Measurements from ENCODE around the gene TIMM22.

The TIMM22 gene

GRCh38 chr17:980406-981291 lies 16.3 kb upstream of the TIMM22 start (continued):
- TF ChIP-seq ZNF704 (tag by site-specific recombination; IDR thresholded peaks at IDR 0.05) (no peak), ZNF18 (tag by site-specific recombination; IDR thresholded peaks at IDR 0.05) (no peak), PRDM1 (tag by site-specific recombination; IDR thresholded peaks at IDR 0.05) (peak; percentile 82), KLF1 (tag by site-specific recombination; IDR thresholded peaks at IDR 0.05) (0 out of 2 replicates have a peak, but pooled peaks have one; percentile 12), ZNF677 (tag by site-specific recombination; IDR thresholded peaks at IDR 0.05) (no peak), ZNF221 (tag by site-specific recombination; IDR thresholded peaks at IDR 0.05; ENCODE audit: borderline replicate concordance) (no peak), OSR2 (tag by site-specific recombination; IDR thresholded peaks at IDR 0.05) (no peak), ZNF580 (tag by site-specific recombination; IDR thresholded peaks at IDR 0.05) (0 out of 2 replicates have a peak, but pooled peaks have one; percentile 48), ZNF350 (tag by site-specific recombination; IDR thresholded peaks at IDR 0.05) (no peak), ZBTB49 (tag by site-specific recombination; IDR thresholded peaks at IDR 0.05; ENCODE audit: low read depth) (no peak), HOXD13 (CRISPR knock-in tag; IDR thresholded peaks at IDR 0.05; ENCODE audit: borderline replicate concordance) (no peak), ZFP37 (tag by site-specific recombination; IDR thresholded peaks at IDR 0.05) (no peak), ZSCAN16 (tag by site-specific recombination; IDR thresholded peaks at IDR 0.05) (no peak), ZNF112 (tag by site-specific recombination; IDR thresholded peaks at IDR 0.05) (no peak), IKZF3 (tag by site-specific recombination; IDR thresholded peaks at IDR 0.05) (no peak), ZNF223 (tag by site-specific recombination; IDR thresholded peaks at IDR 0.05) (no peak), ZFP41 (tag by site-specific recombination; IDR thresholded peaks at IDR 0.05; ENCODE audit: borderline replicate concordance) (no peak), ZFHX2 (tag by site-specific recombination; conservative IDR thresholded peaks at IDR 0.05) (no peak), ZNF558 (tag by site-specific recombination; IDR thresholded peaks at IDR 0.05) (no peak), ZNF416 (tag by site-specific recombination; IDR thresholded peaks at IDR 0.05) (no peak), ZBTB6 (tag by site-specific recombination; IDR thresholded peaks at IDR 0.05) (no peak), ZNF2 (tag by site-specific recombination; IDR thresholded peaks at IDR 0.05) (0 out of 2 replicates have a peak, but pooled peaks have one; percentile 44), ZNF776 (tag by site-specific recombination; IDR thresholded peaks at IDR 0.05; ENCODE audit: borderline replicate concordance) (no peak), ZNF600 (tag by site-specific recombination; IDR thresholded peaks at IDR 0.05) (peak; percentile 91), ZNF830 (tag by site-specific recombination; IDR thresholded peaks at IDR 0.05; ENCODE audit: low read depth) (no peak), ZNF362 (tag by site-specific recombination; IDR thresholded peaks at IDR 0.05) (peak; percentile 79; the same call in 1 of the 2 replicates), ZNF423 (tag by site-specific recombination; IDR thresholded peaks at IDR 0.05) (no peak), ZEB2 (tag by site-specific recombination; IDR thresholded peaks at IDR 0.05) (no peak; the same call in 1 of the 2 replicates), ZNF19 (tag by site-specific recombination; IDR thresholded peaks at IDR 0.05; ENCODE audit: low read depth) (no peak), PBX3 (CRISPR knock-in tag; IDR thresholded peaks at IDR 0.05) (no peak), ZNF121 (tag by site-specific recombination; IDR thresholded peaks at IDR 0.05) (peak; percentile 99), SCRT1 (tag by site-specific recombination; IDR thresholded peaks at IDR 0.05; ENCODE audit: borderline replicate concordance) (no peak)

Data from HEK293 (cell line).